NCI-H1694 treated with DMSO at 0.1 percent for 48 hours (cell line): ENCODE measurements around the gene TEAD4.
"Not testable (repeated sequence)": the region's sequence is repeated elsewhere in the genome, so short reads cannot be mapped to it uniquely, and the experiment has no call there.

Source experiments
- DNase-seq: peaks from one replicate; lab custom pipeline; 2025; lab: John Stamatoyannopoulos, UW

The TEAD4 gene

DNA sequence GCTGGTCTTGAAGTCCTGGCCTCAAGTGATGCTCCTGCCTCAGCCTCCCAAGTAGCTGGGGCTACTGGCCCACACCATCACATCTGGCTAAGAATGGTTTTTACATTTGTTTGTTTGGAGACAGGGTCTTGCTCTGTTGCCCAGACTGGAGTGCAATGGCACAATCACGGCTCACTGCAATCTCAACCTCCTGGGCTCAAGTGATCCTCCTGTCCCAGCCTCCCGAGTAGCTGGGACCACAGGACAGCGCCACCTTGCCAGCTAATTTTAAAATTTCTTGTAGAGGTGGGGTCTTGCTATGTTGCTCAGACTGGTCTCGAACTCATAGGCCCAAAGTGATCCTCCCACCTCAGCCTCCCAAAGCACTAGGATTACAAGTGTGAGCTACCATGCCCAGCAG, 89.3 kb downstream of the TEAD4 start:
- DNase-seq = no peak

DNA sequence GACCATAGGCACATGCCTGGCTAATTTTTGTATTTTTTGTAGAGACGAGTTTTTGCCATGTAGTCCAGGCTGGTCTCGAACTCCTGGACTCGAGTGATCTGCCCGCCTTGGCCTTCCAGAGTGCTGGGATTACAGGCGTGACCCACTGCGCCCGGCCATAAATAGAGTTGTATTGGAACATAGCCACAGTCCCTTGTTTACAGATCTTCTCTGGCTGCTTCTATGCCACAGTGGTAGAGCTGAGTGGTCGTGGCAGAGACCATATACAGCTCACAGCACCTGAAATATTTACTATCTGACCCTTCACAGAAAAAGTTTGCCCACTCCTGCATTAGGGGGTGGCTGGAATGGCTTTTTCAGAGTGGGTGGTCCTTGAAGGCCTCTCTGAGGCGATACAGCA, 90.0 kb downstream of the TEAD4 start:
- no peak for DNase-seq

DNA sequence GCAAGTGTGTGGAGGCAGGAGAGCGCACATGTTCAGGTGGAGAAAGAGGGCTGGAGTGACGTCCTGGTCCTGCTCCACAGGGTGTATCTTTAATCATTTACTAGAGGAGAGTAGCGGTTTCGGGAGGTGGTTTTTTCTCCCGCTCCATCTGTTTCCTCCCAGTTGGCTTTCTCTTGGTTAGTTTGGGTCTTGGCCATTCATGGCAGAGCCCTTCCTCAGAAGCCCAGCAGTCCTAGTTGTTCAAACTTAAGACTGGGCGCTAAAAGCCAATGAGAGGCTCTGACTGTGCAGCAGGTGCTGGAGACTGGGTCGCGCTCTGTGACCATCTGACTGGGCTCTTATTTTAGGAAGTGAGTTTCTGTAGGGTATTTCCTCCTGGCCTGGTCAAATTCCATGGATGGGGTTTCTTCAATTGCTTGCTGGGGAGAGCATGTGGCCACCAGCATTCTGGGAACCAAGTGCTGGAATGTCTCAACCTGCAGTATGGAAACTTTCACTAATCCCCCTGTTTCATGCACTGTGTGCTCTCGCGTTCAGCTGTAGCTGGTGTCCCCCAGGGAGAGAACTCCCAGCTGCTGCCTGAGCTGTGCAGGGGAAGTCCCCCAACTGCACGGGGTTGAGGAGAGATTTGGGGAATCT, 90.5 kb downstream of the TEAD4 start:
- no peak for DNase-seq

DNA sequence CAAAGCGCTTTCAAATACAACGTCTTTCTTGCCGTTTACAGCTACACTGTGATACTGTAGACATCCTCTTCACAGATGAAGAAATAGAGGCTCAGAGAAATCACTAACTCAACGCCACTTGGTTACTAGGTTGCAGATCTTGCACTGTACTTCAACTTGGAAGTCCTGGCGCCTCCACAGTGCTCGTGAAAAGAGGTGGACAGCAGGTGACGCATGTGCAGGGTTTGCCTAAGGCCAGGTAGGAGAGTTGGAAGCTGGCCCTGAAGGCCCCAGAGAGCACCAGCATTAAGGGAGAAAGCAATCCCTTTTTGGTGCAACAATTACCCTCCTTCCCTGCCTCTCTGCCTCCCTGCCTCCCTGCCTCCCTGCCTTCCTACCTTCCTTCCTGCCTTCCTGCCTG, 95.2 kb downstream of the TEAD4 start:
- no peak for DNase-seq

DNA sequence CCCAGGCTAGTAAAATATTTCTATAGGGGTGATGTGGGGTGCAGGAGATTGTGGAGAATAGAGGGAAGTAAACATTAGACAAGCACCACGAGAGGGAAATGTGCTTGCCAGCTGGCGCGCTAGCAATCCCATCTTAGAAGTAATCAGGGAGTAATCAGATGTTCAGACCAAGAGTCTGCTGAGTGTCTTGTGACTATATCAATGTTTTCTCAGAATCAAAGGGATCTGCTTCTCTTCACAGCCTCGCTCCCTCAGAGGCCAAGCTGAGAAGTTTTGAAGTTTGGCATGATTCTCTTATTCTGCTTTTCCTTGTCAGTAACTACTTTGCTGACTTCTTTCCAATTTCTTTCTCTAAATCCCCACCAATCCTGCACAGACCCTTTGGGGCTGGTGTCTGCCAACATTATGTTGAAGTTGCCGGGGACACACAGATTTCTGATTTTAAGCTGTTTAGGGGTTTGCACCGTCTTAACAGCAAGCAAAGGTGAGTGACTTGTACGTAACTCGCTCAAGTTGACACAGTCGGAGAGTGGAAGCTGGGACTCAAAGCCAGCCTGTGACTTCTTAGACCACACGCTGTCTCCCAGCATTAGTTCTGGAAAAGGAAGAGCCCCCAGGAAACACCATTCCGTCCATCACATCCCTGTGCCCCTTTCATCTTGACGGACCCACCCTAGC, 96.0 kb downstream of the TEAD4 start:
- DNase-seq = no peak

DNA sequence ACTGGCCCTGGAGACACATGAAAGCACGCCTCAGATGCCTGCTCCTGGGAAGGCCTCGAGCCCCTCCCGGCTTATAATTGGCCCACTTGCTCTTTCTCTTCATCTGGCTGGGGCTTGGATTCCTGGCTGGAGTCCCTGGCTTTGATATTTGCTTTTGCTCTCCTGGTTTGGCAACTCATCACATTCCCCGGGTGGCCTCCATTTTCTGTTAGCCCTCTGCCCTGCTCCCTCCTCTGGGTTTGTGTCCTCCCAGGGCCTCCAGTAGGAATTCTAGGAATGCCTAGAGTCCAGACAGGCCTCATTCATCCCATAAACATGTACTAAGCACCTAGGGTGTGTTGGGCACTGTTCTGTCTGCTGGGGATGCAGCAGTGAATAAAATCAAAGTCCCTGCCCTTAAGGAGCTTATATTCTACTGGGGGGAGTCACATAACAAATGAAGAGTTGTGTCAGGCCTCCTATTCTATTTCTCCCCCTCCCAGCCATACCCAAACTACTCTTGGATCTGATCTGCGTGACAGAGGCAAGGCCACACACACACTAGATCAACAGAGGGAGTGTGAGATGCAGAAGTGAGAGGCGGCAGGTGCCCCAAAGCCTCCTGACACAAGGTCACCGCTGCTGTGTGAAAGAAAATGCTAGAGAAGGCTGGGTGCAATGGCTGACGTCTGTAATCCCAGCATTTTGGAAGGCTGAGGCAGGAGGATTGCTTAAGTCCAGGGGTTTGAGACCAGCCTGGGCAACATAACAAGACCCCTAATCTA, 96.7 kb downstream of the TEAD4 start:
- DNase-seq = no peak

DNA sequence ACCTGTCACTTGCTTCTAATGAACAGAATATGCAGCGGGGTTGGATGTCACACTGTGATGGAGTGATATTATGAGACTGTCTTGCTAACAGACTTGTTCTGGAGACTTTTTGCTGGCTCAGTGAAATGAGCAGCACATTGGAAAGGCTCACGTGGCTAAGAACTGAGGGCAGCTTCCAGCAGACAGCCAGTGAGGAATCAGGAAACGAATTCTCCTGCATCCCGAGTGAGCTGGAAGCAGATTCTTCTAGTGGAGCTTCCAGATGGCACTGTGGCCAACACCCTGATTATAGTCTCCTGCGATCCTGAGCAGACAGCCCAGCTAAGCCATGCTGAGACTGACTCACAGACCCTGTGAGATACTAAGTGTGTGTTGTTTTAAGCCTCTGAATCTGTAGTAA, 101.9 kb downstream of the TEAD4 start:
- DNase-seq = no peak

DNA sequence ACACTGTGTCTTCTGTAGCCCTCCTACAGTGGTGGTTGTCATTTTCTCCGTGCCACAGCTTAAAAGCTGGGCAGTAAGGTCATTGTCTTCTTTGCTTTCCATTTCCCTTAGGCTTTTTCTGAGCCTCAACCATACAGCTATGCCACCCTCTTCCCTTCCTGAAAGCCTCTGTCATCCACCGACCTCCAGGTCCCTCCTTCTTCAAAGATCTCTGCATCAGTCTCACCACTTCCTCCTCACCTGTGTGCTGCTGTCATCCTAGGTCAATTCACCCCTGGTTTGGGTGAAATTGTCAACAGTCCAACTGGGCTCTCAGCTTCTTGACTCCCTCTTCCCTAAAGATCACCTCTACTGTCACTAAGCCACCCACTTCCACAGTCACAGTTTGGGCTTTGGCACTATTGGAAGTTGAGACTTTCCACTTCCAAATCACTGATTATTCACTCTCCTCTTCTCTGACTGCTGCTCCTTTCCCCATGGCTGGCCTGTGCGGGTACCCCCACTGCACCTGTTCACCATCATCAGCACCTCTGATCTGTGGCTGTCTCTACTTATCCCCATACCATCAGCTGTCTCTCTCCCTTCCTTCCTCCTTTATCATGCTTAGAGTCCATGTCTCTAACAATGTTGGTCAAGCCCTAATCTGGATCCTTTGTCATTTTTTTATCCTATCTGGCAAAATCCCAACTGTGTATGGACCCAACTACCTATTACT, 102.5 kb downstream of the TEAD4 start:
- DNase-seq = no peak

DNA sequence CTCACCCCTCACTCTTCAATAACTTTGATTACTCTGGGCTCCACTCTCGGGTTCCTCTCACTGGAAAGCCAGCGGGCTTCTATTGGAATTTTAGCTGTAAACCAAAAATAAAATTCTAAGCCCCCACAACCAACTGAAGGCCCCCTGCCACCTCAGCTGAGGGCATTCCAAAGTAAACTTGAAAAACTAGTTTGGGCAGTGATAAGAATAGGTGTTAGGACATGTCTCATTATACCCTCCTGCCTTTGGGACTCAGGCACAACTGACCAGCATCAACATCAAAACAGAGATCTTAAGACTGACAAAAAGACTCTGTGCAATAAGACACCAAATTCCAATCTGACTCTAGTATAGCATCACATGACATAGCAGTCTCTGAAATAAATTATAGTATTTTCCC, 106.1 kb downstream of the TEAD4 start:
- no peak for DNase-seq

DNA sequence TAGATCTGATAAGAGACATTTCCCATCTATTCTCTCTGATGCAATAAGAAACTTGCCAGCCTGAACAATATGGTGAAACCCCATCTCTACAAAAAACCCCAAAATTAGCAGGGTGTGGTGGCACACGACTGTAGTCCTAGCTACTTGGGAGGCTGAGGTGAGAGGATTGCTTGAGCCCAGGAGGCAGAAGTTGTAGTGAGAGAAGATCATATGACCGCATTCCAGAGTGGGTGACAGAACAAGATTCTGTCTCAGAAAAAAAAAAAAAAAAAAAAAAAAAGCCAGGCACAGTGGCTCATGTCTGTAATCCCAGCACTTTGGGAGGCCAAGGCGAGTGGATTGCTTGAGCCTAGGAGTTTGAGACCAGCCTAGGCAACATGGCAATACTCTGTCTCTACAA, 106.6 kb downstream of the TEAD4 start:
- not testable (repeated sequence) for DNase-seq

DNA sequence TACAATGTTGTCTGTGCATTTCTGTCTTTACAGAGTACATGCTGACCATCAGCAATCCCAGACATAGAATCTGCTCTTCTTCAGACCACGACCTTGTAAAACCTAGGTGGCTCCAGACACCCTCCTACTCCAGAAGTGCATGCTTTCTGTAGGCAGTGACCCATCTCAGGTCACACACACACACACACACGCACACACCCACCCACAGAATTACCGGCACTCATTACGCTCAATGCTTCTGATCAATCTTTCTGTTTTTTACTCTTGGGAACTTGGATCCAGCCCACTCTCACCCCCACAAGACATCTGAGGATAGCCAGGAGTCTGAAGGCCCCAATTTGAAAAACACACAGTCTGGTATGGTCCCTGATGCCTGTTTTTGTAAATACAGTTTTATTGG, 110.5 kb downstream of the TEAD4 start:
- DNase-seq = no peak

DNA sequence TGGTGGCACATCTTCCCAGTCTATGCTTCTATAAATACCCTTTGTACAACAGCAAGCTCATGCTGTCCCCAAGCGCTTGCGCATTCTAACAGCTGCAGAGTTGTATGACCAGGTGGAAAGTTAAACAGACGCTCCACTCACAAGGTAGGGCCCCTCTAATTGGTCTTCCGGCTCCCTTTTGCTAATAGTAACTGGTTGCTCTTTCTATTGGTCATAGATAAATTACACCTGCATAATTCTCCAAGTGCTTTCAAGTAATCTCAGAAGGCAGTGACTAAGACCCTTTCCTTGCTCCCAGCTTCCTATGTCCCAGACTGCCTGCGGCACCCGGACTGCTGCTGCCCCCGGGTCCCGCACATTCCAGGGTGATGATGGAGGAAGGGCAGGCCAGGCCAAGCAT, 111.9 kb downstream of the TEAD4 start:
- DNase-seq = no peak

DNA sequence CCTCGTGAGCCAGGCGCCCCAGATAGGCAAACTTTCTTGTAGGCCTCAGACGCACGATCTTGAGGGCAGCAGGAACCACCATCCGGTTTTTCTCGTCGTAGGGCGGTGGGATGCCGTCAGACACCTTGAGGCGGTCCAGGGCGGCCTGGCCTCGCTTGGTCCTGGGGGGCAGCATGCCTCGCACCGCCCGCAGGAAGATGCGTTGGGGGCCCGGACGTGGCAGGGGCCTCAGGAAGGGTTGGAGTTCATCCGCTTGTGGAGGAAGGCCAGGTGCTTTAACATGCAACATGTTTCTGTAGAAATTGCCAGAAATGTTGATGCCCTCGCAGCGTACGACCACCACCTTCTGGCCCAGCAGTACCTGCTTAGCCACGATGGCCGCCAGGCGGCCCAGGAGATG, 112.5 kb downstream of the TEAD4 start:
- no peak for DNase-seq

DNA sequence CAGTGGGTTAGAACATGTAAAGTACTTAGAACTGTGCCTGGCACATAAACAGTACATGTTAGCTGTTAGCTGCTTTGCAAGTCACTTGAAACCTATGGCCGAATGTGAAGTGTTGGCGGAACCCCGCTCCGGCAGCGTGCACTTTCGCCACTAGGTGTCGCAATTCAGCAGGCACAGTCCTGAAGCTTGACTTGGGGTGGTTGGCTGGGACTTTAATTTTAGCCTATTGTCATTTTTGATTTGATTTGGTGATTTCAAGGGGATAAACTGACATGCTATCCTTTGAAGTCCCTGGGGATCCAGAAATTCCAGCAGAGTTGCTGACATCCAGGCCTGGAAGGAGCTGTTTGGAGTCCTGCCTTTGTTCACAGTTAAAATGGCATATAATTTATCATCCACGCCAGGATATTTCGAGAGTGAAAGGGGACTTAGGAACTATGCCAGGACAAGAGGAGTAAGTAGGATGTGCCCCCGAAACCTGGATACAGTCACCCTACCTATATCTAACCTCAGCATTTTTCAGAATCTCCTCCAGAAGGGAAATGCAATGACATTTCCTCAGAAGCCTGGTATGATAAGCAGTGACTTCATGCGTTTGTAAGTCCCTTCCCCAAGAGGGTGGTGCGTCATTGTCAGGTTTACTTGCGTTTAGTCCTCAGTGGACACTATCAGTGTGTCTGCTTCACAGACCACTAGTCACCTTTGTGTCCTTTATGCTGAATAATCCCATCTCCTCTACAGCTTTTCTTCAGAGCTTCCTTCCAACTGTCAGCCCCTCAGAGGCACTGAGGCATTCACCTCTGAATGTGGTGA, 114.4 kb downstream of the TEAD4 start:
- DNase-seq = peak; percentile 85

DNA sequence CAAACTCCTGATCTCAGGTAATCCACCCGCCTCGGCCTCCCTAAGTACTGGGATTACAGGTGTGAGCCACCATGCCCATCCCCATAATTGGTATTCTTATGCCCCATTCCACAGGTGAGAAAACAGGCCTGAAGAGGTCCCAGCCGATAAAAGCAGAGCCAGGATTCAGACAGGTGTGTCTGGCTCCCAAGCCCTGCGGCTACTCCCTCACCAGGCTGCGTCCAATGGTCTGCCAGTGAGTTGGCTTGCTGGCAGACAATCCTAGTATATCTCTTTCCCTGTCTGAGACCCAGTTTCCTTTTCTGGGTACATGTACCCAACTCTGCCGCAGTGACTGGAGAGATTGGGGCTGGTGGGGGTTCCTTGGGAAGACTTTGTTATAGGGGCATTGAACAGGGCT, 116.1 kb downstream of the TEAD4 start:
- DNase-seq = no peak

DNA sequence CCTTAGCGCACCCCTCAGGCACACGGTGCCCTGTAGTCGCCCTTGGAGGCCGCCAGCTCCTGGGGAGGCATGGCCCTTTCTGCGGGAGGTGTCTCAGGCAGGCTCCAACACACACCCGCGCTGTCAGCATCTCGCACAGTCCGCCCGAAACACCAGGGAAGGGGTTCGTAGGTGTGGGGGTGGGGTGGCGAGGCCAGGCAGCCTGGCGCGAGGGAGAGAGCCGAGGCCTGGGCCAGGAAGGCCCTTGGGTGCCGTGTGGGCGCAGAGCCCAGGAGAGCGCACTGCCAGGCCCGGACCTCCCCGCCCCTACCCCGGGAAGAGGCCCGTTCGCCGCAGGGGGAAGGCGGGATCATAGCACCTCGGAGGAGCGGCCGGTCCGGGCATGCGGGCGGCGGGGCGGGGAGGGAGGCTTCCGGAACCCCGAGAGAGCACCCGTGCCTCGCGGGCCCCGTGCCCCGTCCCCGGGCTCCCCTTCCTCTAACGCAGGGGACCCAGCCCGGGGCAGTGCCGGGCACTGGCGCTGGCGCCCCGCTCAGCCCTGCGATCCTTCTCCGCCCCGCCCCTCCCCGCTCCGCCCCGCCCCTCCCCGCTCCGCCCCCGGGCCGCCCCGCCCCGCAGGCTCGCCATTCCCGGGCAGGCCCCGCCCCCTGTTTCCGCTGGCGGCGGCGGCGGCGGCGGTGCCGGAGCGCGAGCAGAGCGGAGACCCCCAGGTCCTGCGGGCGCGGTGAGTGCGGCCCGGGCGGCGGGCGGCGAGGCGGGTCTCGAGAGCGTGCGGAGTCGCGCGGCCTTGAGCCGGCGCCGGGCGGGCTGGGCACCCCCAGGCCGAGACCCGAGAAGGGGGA, 117.8 kb downstream of the TEAD4 start, which contains the start of gene TSPAN9:
Gene TSPAN9, plus strand, starts transcription at position 650 of the 842 bp plus-strand sequence. CDS start 123,815 bp downstream, outside the sequence.
- peak; percentile 44 for DNase-seq

DNA sequence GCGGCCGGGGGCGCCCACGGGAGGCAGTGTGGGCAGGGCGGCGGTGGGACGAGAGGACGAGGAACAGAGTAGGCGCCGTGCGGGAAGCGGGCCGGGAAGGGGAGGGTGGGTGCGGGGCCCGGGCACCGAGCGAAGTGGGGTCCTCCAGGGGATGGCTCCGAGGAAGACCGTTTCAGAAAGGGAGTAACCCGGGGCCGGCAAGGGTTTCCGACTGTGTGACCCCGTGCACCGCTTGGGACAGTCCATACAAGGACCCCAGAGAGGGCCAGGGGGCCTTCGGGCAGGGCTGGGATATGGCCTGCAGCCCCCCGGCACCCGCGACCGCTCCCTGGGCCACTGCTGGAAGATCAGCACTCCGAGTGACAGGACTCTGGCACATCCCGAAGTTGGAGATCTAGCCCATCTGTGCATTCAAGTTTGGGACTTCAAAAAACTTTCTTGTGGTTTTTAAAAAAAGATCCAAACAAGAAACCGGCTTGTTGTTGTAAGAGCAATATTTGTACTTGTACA, 118.4 kb downstream of the TEAD4 start:
- no peak for DNase-seq

DNA sequence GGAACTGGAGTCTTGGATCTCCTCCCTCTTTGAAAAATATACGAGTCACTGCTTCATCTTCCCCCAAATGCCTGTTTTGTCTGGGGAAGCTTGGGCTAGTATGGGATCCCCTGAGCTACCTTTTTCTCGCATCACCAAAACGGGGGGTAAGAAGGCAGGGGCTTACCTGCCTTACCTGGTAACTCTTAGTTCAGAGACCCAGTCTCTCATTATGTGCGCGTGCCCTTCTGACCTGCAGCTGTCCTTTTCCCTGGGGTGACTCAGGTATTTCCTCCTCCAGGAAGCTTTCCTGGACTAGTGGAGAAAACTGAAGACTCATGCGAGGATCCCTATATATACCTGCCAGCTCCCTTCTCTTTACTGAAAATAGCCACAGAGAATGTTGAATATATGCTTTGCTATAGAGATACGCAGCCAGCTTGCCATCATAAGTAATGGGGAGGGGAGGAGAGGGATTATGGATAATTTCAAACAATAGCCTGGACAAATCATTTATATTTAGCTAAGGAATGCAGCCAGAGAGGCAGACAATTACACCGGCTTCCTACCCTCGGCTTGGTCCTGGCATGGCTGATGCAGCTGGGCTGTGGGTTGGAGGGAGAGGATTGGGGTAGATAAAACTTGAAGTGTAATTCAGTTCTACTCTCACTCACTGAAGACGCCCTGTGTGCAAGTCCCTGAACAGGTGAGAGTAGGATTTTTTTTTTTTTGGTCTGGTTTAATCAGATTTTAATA, 119.1 kb downstream of the TEAD4 start:
- DNase-seq = no peak

DNA sequence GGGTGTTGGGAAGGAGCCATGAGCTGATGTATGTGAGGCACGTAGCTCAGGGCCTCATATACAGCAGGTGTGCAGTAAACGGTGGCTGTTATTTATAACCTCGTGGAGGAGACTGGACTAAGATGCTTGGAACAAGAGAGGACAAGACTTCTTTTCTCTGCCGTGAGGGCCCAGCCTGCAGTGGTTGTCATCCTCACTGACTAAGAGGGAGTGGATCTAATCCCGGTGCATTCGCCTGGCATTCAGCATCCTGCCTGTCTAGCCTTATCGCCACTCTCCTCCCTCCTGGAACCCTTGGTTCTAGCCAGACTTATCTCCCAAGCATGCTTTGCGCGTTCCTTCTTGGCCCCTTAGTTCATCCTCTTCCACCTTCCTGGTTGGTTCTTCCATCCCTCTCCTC, 121.9 kb downstream of the TEAD4 start:
- DNase-seq = no peak

DNA sequence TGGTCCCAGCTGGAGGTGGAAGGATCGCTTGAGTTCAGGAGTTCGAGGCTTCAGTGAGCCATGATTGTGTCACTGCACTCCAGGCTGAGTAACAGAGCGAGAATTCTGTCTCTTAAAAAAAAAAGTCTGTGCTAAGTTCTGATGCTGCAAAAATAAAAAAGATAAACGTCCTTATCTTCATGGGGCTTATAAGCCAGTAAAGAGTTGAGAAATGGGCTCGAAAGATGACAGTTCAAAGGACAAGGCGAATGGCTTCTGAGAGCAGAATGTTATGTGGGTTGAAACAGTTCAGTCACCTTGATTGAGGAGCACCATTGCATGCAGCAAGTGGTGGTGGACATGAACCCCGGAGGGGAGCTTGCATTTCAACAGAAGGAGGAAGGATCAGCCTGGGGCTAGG, 122.7 kb downstream of the TEAD4 start:
- DNase-seq = no peak
